EL (cell line): ENCODE results near the gene SPRR2A.
"Not testable (repeated sequence)": the region's sequence is repeated elsewhere in the genome, so short reads cannot be mapped to it uniquely, and the experiment has no call there.

Experiments
- DNase-seq: peaks from one replicate; pipeline ENCODE4 v3.0.0-alpha.2; 2016

The SPRR2A gene

GRCh38 chr1:153024413-153024812 lies 32.9 kb downstream of the SPRR2A start:
- no peak for DNase-seq

- DNase-seq = no peak
Observed at GRCh38 chr1:153023109-153023508, 34.2 kb downstream of the SPRR2A start.

- DNase-seq = not testable (repeated sequence)
Observed at GRCh38 chr1:153022340-153022739, 35.0 kb downstream of the SPRR2A start.

GRCh38 chr1:153021829-153022228 lies 35.5 kb downstream of the SPRR2A start:
- DNase-seq = not testable (repeated sequence)

GRCh38 chr1:153011235-153011758 lies 46.0 kb downstream of the SPRR2A start:
- not testable (repeated sequence) for DNase-seq
